PFSK-1 (cell line): ENCODE measurements around the gene ZFHX3.
A peak's percentile ranks its signal among the peaks of the same experiment; 100 is the strongest.

Source experiments
- FOXP2 ChIP-seq: optimal IDR thresholded peaks from 2 replicates; pipeline ENCODE3; 2011; ENCODE audit warnings: borderline replicate concordance, control low read depth, inconsistent platforms; ENCODE audit not compliant: insufficient read depth; ENCODE audit errors: extremely low read length, extremely low read depth
- POLR2AphosphoS5 ChIP-seq: IDR thresholded peaks from 2 replicates; pipeline ENCODE4 v1.6.1; 2012; ENCODE audit warnings: low read depth, mild to moderate bottlenecking, control low read depth, low read length, moderate library complexity
- SIN3A ChIP-seq: IDR thresholded peaks from 2 replicates; pipeline ENCODE4 v1.6.1; 2012; ENCODE audit warnings: mild to moderate bottlenecking, low read length, moderate library complexity, borderline replicate concordance; ENCODE audit not compliant: insufficient read depth
- TAF1 ChIP-seq: IDR thresholded peaks from 2 replicates; pipeline ENCODE4 v1.6.1; 2012; ENCODE audit warnings: low read length, control low read depth, borderline replicate concordance; ENCODE audit not compliant: insufficient read depth
- TF ChIP-seq, protein P1 (sequence below), 2 experiments: IDR thresholded peaks; 2 replicates each; pipeline versions ENCODE4 v1.6.1 to v1.8.0; 2011 to 2012; ENCODE audit warnings: low read depth in 2 of 2, low read length in 2 of 2, control low read depth in 1 of 2, inconsistent platforms in 1 of 2, mild to moderate bottlenecking in 1 of 2, moderate library complexity in 1 of 2; ENCODE audit not compliant: insufficient read depth in 1 of 2

The ZFHX3 gene

DNA sequence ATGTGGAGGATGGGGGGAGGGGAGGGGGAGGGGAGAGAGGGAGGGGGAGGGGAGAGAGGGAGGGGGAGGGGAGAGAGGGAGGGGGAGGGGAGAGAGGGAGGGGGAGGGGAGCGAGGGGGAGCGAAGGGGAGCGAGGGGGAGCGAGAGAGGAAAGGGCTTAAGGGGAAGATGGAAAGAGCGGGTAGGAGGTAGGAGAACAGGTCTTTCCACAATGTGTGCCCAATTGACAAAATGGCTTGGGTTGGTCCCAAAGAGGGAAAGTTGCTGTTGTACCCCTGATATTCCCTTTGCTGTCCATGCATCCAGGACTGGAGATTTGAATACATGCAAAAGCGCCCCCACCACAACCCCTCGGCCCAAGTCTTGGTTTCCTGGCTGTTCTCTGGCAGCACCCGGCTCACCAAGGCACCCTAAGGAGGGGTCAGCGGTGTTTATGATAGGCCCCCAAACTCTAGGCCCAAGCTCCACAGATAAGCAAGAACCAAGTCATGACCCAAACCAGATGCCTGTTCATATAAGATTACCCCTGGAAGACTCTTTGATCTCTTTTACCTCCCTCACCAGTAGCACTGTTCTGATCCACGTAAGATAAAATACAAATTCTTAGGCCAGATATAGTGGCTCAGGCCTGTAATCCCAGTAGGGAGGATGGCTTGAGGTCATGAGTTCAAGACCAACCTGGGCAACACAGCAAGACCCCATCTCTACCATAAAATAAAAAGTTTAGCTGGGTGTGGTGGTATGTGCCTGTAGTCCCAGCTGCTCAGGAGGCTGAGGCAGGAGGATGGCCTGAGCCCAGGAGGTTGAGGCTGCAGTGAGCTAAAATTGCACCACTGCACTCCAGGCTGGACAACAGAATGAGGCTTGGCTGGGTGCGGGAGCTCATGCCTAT lies 119.6 kb downstream of the ZFHX3 start:
- TF ChIP-seq FOXP2 (no peak), POLR2AphosphoS5 (no peak), SIN3A (no peak), TAF1 (no peak)
- TF ChIP-seq, protein P1, sequence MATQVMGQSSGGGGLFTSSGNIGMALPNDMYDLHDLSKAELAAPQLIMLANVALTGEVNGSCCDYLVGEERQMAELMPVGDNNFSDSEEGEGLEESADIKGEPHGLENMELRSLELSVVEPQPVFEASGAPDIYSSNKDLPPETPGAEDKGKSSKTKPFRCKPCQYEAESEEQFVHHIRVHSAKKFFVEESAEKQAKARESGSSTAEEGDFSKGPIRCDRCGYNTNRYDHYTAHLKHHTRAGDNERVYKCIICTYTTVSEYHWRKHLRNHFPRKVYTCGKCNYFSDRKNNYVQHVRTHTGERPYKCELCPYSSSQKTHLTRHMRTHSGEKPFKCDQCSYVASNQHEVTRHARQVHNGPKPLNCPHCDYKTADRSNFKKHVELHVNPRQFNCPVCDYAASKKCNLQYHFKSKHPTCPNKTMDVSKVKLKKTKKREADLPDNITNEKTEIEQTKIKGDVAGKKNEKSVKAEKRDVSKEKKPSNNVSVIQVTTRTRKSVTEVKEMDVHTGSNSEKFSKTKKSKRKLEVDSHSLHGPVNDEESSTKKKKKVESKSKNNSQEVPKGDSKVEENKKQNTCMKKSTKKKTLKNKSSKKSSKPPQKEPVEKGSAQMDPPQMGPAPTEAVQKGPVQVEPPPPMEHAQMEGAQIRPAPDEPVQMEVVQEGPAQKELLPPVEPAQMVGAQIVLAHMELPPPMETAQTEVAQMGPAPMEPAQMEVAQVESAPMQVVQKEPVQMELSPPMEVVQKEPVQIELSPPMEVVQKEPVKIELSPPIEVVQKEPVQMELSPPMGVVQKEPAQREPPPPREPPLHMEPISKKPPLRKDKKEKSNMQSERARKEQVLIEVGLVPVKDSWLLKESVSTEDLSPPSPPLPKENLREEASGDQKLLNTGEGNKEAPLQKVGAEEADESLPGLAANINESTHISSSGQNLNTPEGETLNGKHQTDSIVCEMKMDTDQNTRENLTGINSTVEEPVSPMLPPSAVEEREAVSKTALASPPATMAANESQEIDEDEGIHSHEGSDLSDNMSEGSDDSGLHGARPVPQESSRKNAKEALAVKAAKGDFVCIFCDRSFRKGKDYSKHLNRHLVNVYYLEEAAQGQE (IDR thresholded peaks at IDR 0.05; ENCODE audit: insufficient read depth in 1 of 2, low read depth in 2 of 2, low read length in 2 of 2), result no peak

DNA sequence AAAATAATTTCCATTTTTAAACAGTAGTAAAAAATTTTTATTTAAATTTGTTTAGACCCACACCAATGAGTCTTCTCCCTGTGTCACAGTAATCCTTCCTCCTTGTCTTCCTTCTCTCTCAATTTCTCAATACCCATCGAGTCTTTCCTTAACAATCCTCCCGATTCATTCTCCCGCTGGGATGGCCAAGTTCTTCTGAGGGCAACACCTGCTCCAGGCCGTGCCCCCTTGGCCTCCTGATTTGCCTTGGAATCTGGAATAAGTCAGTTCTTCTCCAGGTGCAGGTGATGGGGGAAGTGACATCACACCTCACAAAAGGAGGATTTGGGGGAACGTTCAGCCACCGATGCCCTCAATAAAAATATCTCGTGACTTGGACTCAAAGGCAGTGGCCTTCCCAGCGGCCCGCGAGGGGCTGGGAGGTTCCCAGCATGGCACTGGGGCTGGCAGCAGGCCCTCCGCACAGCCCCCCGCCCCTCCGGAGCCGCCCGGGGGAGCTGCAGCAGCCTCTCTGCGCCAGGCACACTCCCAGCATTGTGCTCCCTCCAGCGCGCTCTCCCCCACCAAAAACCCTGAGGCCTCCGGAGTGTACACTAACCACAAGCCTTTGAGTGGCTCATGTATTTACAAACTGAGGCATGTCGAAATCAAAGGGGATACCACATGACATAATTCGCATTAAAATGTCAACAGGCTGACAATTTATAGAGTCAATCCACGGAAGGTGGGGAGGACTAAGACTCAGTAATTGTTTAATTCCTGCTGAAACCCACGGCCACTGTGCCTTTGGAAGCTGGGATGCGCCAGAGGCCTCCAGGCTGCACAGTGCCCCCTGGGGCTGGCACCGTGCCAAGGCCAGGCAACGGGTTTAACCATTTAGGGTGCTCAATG lies 120.5 kb downstream of the ZFHX3 start:
- TF ChIP-seq, protein P1 (IDR thresholded peaks at IDR 0.05; ENCODE audit: insufficient read depth in 1 of 2, low read depth in 2 of 2, low read length in 2 of 2), result no peak
- TF ChIP-seq FOXP2, result peak; percentile 64

DNA sequence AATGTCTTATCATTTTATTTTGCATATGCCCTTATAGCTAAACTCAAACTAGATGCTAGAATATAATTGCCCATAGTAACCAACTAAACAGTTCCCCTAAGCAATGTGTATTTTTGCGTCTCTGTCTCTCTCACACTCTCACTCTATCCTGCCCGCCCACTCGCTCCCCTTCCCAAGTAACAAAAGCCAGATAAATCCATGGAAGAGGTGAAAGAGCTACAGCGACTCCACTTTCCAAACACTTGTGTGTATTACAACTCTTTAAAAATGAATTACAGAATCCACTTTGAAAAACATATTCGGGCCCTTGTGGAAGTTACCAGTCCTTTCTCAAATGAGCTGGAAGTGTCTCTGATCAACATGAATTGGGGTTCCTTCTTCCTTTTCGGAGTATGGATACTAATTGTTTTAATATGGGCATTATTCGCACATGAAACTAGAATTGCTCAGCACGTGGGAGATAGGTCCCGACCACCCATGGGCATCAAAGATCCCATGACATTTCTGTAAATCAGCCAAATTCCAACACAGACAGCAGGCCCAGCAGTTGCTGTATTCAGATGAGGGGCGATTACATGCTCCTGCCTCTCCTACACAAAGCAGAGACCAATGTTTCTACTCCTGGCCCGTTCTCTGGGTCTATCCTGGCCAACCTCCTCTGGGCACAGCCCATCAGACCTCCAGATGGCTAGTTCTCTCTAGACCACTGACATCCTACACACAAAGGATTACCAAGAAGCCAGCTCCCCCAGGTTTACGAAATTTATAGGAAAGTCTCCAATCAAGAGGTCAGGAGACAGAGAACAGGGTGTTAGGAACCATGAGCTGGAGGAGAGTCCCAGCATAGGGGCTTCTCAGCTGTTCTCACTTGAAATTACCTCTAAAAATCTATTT lies 121.5 kb downstream of the ZFHX3 start:
- no peak for TF ChIP-seq TAF1
- no peak for TF ChIP-seq FOXP2
- TF ChIP-seq POLR2AphosphoS5, result no peak
- TF ChIP-seq, protein P1 (IDR thresholded peaks at IDR 0.05; ENCODE audit: insufficient read depth in 1 of 2, low read depth in 2 of 2, low read length in 2 of 2), result no peak

GRCh38 chr16:72925631-72925979 lies 122.3 kb downstream of the ZFHX3 start:
- no peak for TF ChIP-seq SIN3A
- TF ChIP-seq FOXP2, result no peak
- TF ChIP-seq POLR2AphosphoS5, result no peak
- TF ChIP-seq, protein P1 (IDR thresholded peaks at IDR 0.05; ENCODE audit: insufficient read depth in 1 of 2, low read depth in 2 of 2, low read length in 2 of 2), result no peak
- no peak for TF ChIP-seq TAF1
